ENCODE measurements around the gene ABCA7.

DNA sequence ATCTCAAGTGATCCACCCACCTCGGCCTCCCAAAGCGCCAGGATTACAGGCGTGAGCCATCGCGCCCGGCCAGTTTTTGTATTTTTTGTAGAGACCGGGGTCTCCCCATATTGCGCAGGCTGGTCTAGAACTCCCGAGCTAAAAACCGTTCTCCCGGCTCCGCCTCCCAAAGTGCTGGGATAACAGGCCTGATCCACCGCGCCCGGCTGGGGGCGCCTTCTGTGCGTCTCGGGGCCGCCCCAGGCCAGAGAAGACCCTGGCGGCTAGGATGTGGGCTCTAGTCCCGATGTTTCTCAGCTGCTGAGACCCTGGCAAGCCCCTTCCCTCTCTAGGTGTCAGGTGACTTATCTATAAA, 30.6 kb downstream of the ABCA7 start:
- TF ChIP-seq, protein P1, sequence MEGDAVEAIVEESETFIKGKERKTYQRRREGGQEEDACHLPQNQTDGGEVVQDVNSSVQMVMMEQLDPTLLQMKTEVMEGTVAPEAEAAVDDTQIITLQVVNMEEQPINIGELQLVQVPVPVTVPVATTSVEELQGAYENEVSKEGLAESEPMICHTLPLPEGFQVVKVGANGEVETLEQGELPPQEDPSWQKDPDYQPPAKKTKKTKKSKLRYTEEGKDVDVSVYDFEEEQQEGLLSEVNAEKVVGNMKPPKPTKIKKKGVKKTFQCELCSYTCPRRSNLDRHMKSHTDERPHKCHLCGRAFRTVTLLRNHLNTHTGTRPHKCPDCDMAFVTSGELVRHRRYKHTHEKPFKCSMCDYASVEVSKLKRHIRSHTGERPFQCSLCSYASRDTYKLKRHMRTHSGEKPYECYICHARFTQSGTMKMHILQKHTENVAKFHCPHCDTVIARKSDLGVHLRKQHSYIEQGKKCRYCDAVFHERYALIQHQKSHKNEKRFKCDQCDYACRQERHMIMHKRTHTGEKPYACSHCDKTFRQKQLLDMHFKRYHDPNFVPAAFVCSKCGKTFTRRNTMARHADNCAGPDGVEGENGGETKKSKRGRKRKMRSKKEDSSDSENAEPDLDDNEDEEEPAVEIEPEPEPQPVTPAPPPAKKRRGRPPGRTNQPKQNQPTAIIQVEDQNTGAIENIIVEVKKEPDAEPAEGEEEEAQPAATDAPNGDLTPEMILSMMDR (IDR thresholded peaks at IDR 0.05), result no peak
- TF ChIP-seq POLR2A (IDR thresholded peaks at IDR 0.05), result no peak
- no peak for TF ChIP-seq EP300 (IDR thresholded peaks at IDR 0.05)
- TF ChIP-seq POLR2AphosphoS5 (IDR thresholded peaks at IDR 0.05), result no peak

Measured in sigmoid colon (tissue), 4 donors.